ENCODE results near the gene CFAP46.

The CFAP46 gene

DNA sequence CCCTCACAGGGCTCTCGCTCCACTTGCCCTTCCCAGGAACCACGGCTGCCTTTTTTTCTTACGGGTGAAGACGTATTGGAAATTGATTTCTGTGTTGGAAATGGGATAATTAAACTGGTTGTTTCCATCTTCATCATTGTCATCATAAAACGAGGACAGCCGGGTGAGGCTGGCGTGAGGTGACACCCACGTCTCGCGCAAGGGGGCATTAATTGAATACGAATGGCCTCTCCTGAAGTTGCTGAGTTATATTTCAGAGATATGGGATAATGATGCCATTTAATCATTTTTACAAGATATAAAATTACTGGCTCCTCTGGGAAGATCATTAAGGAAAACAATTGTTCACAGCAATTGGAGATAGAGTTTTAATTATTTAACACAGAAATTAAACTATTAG, 138.1 kb downstream of the CFAP46 start:
- no peak for DNase-seq (ENCODE audit: low read depth)
- TF ChIP-seq, protein P1, sequence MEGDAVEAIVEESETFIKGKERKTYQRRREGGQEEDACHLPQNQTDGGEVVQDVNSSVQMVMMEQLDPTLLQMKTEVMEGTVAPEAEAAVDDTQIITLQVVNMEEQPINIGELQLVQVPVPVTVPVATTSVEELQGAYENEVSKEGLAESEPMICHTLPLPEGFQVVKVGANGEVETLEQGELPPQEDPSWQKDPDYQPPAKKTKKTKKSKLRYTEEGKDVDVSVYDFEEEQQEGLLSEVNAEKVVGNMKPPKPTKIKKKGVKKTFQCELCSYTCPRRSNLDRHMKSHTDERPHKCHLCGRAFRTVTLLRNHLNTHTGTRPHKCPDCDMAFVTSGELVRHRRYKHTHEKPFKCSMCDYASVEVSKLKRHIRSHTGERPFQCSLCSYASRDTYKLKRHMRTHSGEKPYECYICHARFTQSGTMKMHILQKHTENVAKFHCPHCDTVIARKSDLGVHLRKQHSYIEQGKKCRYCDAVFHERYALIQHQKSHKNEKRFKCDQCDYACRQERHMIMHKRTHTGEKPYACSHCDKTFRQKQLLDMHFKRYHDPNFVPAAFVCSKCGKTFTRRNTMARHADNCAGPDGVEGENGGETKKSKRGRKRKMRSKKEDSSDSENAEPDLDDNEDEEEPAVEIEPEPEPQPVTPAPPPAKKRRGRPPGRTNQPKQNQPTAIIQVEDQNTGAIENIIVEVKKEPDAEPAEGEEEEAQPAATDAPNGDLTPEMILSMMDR (IDR thresholded peaks at IDR 0.05; ENCODE audit: control insufficient read depth, extremely low read depth, insufficient read depth) = no peak
- no peak overlapping the region for H3K4me3 ChIP-seq (ENCODE audit: low read depth, low read length)

DNA sequence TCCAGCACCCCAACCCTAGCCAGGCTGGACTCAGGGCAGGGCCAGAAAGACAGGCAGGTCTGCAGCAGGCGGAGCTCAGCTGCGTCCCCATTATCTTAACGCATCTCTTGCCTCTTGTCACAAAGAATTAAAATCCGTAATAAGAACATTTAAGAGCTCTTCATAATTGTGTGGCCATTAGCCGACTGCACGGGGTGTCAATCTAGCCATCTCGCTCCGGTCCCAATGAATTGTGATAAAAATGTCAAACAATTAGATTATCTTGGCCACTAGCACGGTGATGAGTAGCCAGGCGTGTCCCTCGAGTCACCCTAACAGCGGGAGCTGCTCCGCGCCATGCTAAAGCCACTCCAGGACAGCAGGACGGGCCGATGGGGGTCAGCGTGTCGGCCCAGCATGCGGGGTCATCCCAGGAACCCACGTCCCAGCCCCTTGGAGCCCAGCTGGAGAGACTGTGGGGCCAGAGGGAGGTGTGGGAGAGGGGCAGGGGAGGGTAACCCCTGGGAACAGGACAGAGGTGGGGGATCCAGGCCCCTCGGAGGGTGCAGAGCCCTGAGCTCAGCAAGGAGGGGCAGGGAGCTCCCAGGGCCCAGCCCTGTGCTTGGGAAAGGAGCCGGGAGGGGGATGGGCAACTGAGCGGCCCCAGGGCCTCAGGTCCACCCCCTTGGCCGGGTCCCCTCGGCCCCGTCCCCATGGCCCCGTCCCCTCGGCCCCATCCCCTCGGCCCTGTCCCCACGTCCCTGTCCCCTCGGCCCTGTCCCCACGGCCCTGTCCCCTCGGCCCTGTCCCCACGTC, 138.8 kb downstream of the CFAP46 start:
- DNase-seq (ENCODE audit: low read depth) = no peak
- TF ChIP-seq, protein P1 (IDR thresholded peaks at IDR 0.05; ENCODE audit: control insufficient read depth, extremely low read depth, insufficient read depth) = no peak
- no peak overlapping the region for H3K4me3 ChIP-seq (ENCODE audit: low read depth, low read length)

DNA sequence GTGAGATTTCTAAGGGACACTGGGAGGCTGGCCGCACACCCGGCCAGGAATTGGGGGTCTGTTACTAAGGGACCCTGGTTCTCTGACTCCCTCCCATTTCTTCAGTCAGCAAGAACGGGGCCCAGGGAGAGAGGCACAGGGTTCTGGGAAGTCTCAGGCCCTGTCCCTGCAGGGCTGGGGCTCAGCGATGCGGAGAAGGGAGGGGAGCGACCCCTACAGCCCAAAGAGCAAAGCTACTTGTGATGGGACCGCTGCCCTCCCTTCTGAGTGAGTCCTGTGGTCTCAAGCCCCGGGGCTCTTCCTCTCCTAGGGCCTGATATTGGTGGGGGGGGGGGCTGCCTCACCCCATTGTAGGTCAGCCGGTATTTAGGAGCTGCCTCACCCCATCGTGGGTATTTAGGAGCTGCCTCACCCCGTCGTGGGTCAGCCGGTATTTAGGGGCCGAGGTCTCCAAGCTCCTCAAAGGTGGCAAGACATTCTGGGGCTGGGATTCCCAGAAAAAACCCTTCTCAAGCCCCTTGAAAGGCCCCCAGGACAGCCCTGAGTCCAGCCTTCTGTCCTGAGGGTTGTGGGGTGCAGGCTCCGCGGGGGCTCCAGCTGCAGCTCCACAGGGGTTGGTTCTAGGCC, 139.6 kb downstream of the CFAP46 start:
- DNase-seq (ENCODE audit: low read depth) = no peak
- no peak overlapping the region for H3K4me3 ChIP-seq (ENCODE audit: low read depth, low read length)
- TF ChIP-seq, protein P1 (IDR thresholded peaks at IDR 0.05; ENCODE audit: control insufficient read depth, extremely low read depth, insufficient read depth) = no peak

DNA sequence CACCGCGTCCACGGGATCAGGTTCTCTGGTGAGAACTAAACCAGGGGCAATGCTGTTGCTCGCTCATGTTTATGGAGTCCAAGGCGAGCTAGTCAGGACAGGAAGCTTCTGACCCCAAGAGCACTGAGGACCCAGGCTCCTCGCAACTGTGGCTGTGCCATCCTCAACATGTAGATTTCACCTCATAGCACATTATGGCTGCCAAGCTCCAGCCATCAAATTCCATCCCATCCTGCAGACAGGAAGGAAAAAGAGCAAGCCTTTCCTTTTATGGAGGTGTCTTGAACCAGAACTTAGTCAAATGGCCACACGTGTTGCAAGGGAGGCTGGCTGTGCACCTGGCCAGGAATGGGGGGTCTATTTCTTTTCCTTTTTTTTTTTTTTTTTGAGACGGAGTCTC, 140.3 kb downstream of the CFAP46 start:
- TF ChIP-seq, protein P1 (IDR thresholded peaks at IDR 0.05; ENCODE audit: control insufficient read depth, extremely low read depth, insufficient read depth) = no peak
- DNase-seq (ENCODE audit: low read depth) = no peak
- H3K4me3 ChIP-seq (ENCODE audit: low read depth, low read length) = no peak overlapping the region

DNA sequence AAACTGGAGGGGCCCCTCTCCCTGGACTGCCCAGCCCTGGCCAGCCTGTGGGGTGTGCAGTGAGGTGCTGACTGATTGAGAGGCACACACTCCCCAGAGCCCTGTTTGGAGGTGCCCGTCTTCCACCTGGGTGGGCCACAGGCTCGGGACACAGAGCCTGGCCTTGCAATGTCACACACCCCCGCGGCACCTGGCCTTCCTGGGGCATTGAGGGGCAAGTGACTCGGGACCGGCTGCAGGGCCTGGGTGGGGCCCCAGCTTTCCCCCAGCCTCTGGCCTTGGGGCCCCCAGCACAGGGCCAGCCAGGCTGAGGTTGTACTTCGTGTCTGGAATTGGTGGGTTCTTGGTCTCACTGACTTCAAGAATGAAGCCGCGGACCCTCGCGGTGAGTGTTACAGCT, 142.5 kb downstream of the CFAP46 start:
- TF ChIP-seq, protein P1 (IDR thresholded peaks at IDR 0.05; ENCODE audit: control insufficient read depth, extremely low read depth, insufficient read depth) = no peak
- no peak for DNase-seq (ENCODE audit: low read depth)
- no peak overlapping the region for H3K4me3 ChIP-seq (ENCODE audit: low read depth, low read length)

DNA sequence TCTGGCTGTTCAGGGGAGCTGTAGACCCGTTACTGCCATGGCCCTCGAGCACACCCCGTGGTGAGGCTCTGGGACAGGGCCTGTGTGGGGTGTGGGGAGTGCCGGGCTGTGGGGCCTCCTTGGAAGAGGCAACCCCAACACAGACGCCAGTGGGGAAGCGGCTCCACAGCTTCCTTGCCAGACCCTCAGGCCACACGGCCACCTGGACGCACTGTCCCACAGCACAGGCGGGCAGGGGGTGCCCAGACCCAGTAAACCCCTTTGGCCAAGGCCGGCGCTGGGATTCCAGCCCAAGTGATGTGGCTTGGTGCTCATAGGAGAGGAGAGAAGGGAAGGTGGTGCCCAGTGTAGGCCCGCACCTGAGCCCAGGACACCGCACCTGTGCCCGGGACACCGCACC, 143.5 kb downstream of the CFAP46 start:
- TF ChIP-seq, protein P1 (IDR thresholded peaks at IDR 0.05; ENCODE audit: control insufficient read depth, extremely low read depth, insufficient read depth) = no peak
- no peak for DNase-seq (ENCODE audit: low read depth)
- no peak overlapping the region for H3K4me3 ChIP-seq (ENCODE audit: low read depth, low read length)

All from LNCaP clone FGC (cell line).